AG10803 (cell line): ENCODE results near the gene MAP3K2.
A peak's percentile ranks its signal among the peaks of the same experiment; 100 is the strongest.

ENCODE experiments used
- DNase-seq: peaks from one replicate; pipeline ENCODE4 v3.0.0; 2010; ENCODE audit warnings: low read depth
- H3K4me3 ChIP-seq: 2 replicates; pipeline ENCODE4 v1.5.1; 2011; ENCODE audit warnings: mild to moderate bottlenecking, low read length, control low read depth
- TF ChIP-seq, protein P1 (sequence below): conservative IDR thresholded peaks from 2 replicates; pipeline ENCODE4 v1.5.1; 2011; ENCODE audit warnings: mild to moderate bottlenecking, low read length, control low read depth, inconsistent platforms

The MAP3K2 gene

DNA sequence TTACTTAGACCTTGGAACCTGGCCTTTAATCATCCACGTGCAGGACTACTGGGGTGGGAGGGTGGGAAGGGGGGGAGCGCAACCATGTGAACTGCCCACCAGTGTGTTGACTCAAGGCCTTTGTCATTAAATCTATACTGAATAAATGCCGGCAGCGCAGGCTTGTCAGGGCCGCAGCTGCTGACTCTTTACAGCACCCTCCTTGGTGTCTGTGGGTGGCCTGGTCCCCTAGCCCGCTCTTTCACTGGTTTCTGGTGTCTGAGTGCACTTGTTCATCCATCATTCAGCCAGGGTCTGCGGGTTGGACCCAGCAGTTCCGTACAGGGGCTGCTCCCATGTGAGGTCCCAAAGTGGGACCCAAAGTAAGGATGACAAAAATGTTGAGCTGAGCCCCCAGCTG is 11.5 kb downstream of the MAP3K2 start:
- no peak for DNase-seq
- TF ChIP-seq, protein P1, sequence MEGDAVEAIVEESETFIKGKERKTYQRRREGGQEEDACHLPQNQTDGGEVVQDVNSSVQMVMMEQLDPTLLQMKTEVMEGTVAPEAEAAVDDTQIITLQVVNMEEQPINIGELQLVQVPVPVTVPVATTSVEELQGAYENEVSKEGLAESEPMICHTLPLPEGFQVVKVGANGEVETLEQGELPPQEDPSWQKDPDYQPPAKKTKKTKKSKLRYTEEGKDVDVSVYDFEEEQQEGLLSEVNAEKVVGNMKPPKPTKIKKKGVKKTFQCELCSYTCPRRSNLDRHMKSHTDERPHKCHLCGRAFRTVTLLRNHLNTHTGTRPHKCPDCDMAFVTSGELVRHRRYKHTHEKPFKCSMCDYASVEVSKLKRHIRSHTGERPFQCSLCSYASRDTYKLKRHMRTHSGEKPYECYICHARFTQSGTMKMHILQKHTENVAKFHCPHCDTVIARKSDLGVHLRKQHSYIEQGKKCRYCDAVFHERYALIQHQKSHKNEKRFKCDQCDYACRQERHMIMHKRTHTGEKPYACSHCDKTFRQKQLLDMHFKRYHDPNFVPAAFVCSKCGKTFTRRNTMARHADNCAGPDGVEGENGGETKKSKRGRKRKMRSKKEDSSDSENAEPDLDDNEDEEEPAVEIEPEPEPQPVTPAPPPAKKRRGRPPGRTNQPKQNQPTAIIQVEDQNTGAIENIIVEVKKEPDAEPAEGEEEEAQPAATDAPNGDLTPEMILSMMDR, result no peak
- H3K4me3 ChIP-seq, result no peak overlapping the region

DNA sequence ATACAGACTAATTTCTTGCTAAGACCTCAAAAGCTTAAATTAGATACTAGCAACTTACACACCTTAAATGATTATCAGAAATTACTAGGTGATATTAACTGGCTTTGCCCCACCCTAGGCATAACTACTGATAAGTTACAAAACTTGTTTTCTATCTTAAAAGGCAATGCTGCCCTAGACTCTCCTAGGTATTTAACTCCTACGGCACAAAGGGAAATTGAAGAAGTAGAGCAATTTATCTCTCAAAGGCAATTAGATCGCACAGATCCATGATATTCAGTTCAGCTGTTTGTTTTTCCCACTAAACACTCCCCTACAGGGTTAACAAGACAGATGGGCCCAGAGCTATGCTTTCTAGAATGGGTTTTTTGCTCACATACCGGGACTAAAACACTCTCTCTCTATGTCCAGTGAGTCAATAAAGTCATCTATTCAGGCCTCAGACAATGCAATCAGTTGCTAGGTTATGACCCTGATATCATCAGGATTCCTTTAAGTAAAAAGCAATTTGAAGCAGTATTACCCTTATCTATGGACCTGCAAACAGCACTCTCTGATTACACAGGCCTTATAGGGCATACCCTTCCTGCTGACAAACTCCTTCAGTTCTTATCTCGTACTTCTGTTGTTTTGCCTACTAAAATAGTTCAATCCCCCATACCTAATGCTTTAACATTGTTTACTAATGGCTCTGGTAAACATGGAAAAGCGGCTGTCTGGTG is 14.3 kb downstream of the MAP3K2 start:
- TF ChIP-seq, protein P1, result no peak
- no peak overlapping the region for H3K4me3 ChIP-seq
- DNase-seq, result no peak

DNA sequence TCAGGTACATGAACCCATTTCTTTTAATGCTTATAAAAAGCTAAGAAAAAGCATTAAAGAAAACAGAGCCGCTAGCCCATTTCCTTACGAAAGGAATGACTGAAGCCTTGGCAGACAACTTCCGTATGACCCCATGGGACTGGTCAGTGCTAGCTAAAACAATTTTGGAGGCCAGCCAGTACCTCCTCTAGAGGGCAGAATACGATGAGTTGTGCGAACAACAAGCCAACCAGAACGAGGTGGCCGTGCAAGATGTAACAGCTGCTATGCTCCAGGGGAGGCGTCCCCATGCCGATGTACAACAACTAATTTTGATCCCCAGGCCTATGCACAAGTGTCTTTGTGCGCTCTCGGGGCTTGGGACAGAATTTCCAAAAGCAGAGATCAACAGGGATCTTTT is 16.7 kb downstream of the MAP3K2 start:
- no peak overlapping the region for H3K4me3 ChIP-seq
- no peak for DNase-seq
- TF ChIP-seq, protein P1, result no peak

DNA sequence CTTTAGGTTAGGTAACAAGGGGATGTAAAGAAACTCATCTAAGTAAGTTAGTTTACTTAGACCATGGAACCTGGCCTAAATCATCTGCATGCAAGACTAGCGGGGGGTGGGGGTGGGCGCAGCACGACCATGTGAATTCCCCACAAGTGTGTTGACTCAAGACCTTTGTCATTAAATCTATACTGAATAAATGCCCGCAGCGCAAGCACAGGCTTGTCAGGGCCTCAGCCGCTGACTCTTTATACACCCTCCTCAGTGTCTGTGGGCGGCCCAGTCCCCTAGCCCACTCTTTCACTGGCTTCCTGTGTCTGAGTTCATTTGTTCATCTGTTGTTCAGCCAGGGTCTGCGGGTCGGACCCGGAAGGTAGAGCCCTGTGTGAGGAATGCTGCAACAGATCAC is 17.8 kb downstream of the MAP3K2 start:
- TF ChIP-seq, protein P1, result no peak
- no peak for DNase-seq
- H3K4me3 ChIP-seq, result no peak overlapping the region

DNA sequence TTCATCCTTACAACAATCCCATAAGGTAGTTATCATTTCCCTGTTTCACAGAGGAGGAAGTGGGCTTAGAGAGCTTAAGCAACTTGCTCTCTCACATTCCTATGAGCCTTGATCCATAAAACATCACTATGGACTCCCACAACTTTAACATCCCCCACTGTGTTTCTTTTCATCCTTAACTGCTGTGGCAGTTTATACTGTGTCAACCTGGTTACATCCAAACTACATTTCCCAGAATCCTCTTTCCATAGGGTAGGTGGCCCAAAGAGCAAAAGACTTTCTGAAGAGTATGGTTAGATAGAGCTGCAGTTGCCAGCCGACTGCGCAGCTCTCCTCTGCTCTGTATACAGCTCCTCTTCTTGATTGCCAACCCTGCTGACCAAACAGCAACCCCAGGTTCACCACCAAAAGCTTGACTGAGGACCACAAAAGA is 22.5 kb downstream of the MAP3K2 start:
- TF ChIP-seq, protein P1, result no peak
- no peak overlapping the region for H3K4me3 ChIP-seq
- peak; percentile 40 for DNase-seq

DNA sequence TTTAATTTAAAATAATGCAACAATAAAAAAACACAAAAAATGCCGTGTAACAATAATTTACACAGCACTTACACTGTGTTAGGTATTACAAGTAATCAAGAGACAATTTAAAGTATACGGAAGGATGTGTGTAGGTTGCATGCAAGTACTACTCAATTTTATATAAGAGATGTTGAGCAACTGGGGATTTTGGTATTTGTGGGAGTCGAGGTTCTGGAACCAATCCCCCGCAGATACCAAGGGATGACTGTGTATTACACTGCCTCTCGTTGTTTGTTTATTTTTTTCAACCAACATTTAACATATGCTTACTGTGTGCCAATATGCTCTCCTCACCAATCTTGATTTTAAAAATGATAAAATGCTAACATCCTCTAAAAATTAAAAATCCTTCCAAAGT is 24.8 kb downstream of the MAP3K2 start:
- peak; percentile 56 for DNase-seq
- H3K4me3 ChIP-seq, result no peak overlapping the region
- TF ChIP-seq, protein P1, result no peak
